GM23248 (cell line): ENCODE measurements around the gene ASB10.

ENCODE experiments used
- EZH2 ChIP-seq: fragments of 200-600 bp; sonication (generic); IDR thresholded peaks from 2 replicates; pipeline ENCODE4 v1.6.1; 2018; ENCODE audit warnings: antibody characterized with exemption, mild to moderate bottlenecking; ENCODE audit not compliant: insufficient read depth, poor library complexity, severe bottlenecking
- EZH2phosphoT487 ChIP-seq: fragments of 200-600 bp; sonication (generic); IDR thresholded peaks from 2 replicates; pipeline ENCODE4 v1.6.1; 2018; ENCODE audit warnings: antibody characterized with exemption, moderate library complexity, mild to moderate bottlenecking, low read depth; ENCODE audit not compliant: insufficient read depth

- TF ChIP-seq EZH2: no peak
- no peak for TF ChIP-seq EZH2phosphoT487
These were observed 52.1 kb downstream of the ASB10 start for GRCh38 chr7:151134743-151135524.
